BLaER1 treated with 17β-estradiol and CSF1 and Interleukin-3, amounts not matched to agents 10 nM and 100 nM (cell line): ENCODE results near the gene DOCK1.

Experiments
- H3K27ac ChIP-seq, 11 experiments: shearing (Covaris generic); formaldehyde crosslinking; 2 replicates each; pipeline ENCODE4 v1.8.1; 2022
- H3K27me3 ChIP-seq, 11 experiments: shearing (Covaris generic); formaldehyde crosslinking; 2 replicates each; pipeline ENCODE4 v1.8.1; 2022
- H3K36me3 ChIP-seq, 11 experiments: shearing (Covaris generic); formaldehyde crosslinking; 2 replicates each; pipeline ENCODE4 v1.8.1; 2022
- H3K4me1 ChIP-seq, 10 experiments: shearing (Covaris generic); formaldehyde crosslinking; 2 replicates each; pipeline ENCODE4 v1.8.1; 2022
- H3K4me2 ChIP-seq, 11 experiments: shearing (Covaris generic); formaldehyde crosslinking; 2 replicates each; pipeline ENCODE4 v1.8.1; 2022
- H3K4me3 ChIP-seq, 10 experiments: shearing (Covaris generic); formaldehyde crosslinking; 2 replicates each; pipeline ENCODE4 v1.8.1; 2022
- H3K9ac ChIP-seq, 11 experiments: shearing (Covaris generic); formaldehyde crosslinking; 2 replicates each; pipeline ENCODE4 v1.8.1; 2022
- H3K9me3 ChIP-seq, 11 experiments: shearing (Covaris generic); formaldehyde crosslinking; replicated peaks in 1 of 11; 2 replicates each; pipeline ENCODE4 v1.8.1; 2022
- H4K20me1 ChIP-seq, 11 experiments: shearing (Covaris generic); formaldehyde crosslinking; 2 replicates each; pipeline ENCODE4 v1.8.1; 2022
- Cebpa-rat ChIP-seq, 11 experiments: shearing (Covaris generic); IDR thresholded peaks; 2 replicates each; pipeline ENCODE4 v1.8.1; 2022

DOCK1 gene

GRCh38 chr10:127003032-127003685 lies 97.9 kb downstream of the DOCK1 start:
- H3K27ac ChIP-seq = no peak overlapping the region
- no peaks in the 10 kb centered on the region for H3K36me3 ChIP-seq
- no peak for TF ChIP-seq Cebpa-rat (IDR thresholded peaks at IDR 0.05)
- H4K20me1 ChIP-seq = no peaks in the 10 kb centered on the region
- no peaks in the 10 kb centered on the region for H3K4me1 ChIP-seq
- H3K9me3 ChIP-seq = peaks cover 0 to 10% (median 0%) of the 10 kb centered on the region in 11 experiments; a peak in 5 of 22 replicates
- no peak overlapping the region for H3K4me2 ChIP-seq
- no peak overlapping the region for H3K4me3 ChIP-seq
- no peak overlapping the region for H3K9ac ChIP-seq
- no peaks in the 10 kb centered on the region for H3K27me3 ChIP-seq

- Histone ChIP-seq H4K20me1 (no peaks in the 10 kb centered on the region), H3K4me1 (no peaks in the 10 kb centered on the region), H3K27me3 (no peaks in the 10 kb centered on the region), H3K4me2 (no peak overlapping the region), H3K9me3 (no peaks in the 10 kb centered on the region), H3K4me3 (no peak overlapping the region), H3K36me3 (no peaks in the 10 kb centered on the region), H3K9ac (no peak overlapping the region), H3K27ac (no peak overlapping the region)
- TF ChIP-seq Cebpa-rat (IDR thresholded peaks at IDR 0.05) = no peak
These were observed 101.2 kb downstream of the DOCK1 start for GRCh38 chr10:127006453-127006852.

GRCh38 chr10:127009366-127009765 lies 104.1 kb downstream of the DOCK1 start:
- H4K20me1 ChIP-seq = no peaks in the 10 kb centered on the region
- H3K27me3 ChIP-seq = no peaks in the 10 kb centered on the region
- H3K9me3 ChIP-seq = no peaks in the 10 kb centered on the region
- H3K27ac ChIP-seq = no peak overlapping the region
- peaks cover 0 to 10% (median 7%) of the 10 kb centered on the region in 10 experiments; a peak in 8 of 20 replicates for H3K4me1 ChIP-seq
- TF ChIP-seq Cebpa-rat (IDR thresholded peaks at IDR 0.05) = no peak
- H3K36me3 ChIP-seq = no peaks in the 10 kb centered on the region
- no peak overlapping the region for H3K4me3 ChIP-seq
- no peak overlapping the region; a peak in 1 of 22 replicates for H3K4me2 ChIP-seq
- no peak overlapping the region for H3K9ac ChIP-seq

- no peaks in the 10 kb centered on the region for H3K9me3 ChIP-seq
- no peak overlapping the region for H3K9ac ChIP-seq
- H4K20me1 ChIP-seq = no peaks in the 10 kb centered on the region; a peak in 1 of 22 replicates
- peaks cover 0 to 10% (median 7%) of the 10 kb centered on the region in 10 experiments; a peak in 8 of 20 replicates for H3K4me1 ChIP-seq
- H3K27ac ChIP-seq = no peak overlapping the region
- no peak for TF ChIP-seq Cebpa-rat (IDR thresholded peaks at IDR 0.05)
- H3K27me3 ChIP-seq = no peaks in the 10 kb centered on the region
- H3K36me3 ChIP-seq = no peaks in the 10 kb centered on the region
- no peak overlapping the region for H3K4me2 ChIP-seq
- no peak overlapping the region for H3K4me3 ChIP-seq
These were observed 105.9 kb downstream of the DOCK1 start for GRCh38 chr10:127011174-127011573.

- no peak overlapping the region for H3K27ac ChIP-seq
- peaks cover 0 to 10% (median 7%) of the 10 kb centered on the region in 10 experiments; a peak in 8 of 20 replicates for H3K4me1 ChIP-seq
- H3K4me2 ChIP-seq = peak overlapping the region in 7 of 11 experiments; percentile 4 to 30 (median 16); a peak in 8 of 22 replicates
- H3K9ac ChIP-seq = no peak overlapping the region
- H4K20me1 ChIP-seq = no peaks in the 10 kb centered on the region; a peak in 1 of 22 replicates
- no peaks in the 10 kb centered on the region for H3K36me3 ChIP-seq
- TF ChIP-seq Cebpa-rat (IDR thresholded peaks at IDR 0.05) = no peak
- no peaks in the 10 kb centered on the region for H3K9me3 ChIP-seq
- no peak overlapping the region for H3K4me3 ChIP-seq
- H3K27me3 ChIP-seq = no peaks in the 10 kb centered on the region
These were observed 107.0 kb downstream of the DOCK1 start for GRCh38 chr10:127012071-127012768.

GRCh38 chr10:127012769-127013152 lies 107.5 kb downstream of the DOCK1 start:
- Histone ChIP-seq H3K27ac (no peak overlapping the region), H3K4me2 (peak overlapping the region in 7 of 11 experiments; percentile 4 to 30 (median 16); a peak in 8 of 22 replicates), H4K20me1 (no peaks in the 10 kb centered on the region; a peak in 1 of 22 replicates), H3K4me1 (peaks cover 0 to 10% (median 7%) of the 10 kb centered on the region in 10 experiments; a peak in 8 of 20 replicates), H3K4me3 (no peak overlapping the region), H3K36me3 (no peaks in the 10 kb centered on the region), H3K27me3 (no peaks in the 10 kb centered on the region), H3K9me3 (no peaks in the 10 kb centered on the region), H3K9ac (no peak overlapping the region)
- no peak for TF ChIP-seq Cebpa-rat (IDR thresholded peaks at IDR 0.05)

GRCh38 chr10:127013211-127013656 lies 108.0 kb downstream of the DOCK1 start:
- Histone ChIP-seq H3K27me3 (no peaks in the 10 kb centered on the region), H3K4me2 (peak overlapping the region in 4 of 11 experiments; percentile 9 to 27 (median 19); a peak in 4 of 22 replicates), H4K20me1 (no peaks in the 10 kb centered on the region; a peak in 1 of 22 replicates), H3K9me3 (no peaks in the 10 kb centered on the region), H3K9ac (no peak overlapping the region), H3K27ac (no peak overlapping the region), H3K4me1 (peaks cover 0 to 10% (median 7%) of the 10 kb centered on the region in 10 experiments; a peak in 8 of 20 replicates), H3K4me3 (no peak overlapping the region), H3K36me3 (no peaks in the 10 kb centered on the region)
- TF ChIP-seq Cebpa-rat (IDR thresholded peaks at IDR 0.05) = no peak

- H3K9me3 ChIP-seq = no peaks in the 10 kb centered on the region
- no peaks in the 10 kb centered on the region; a peak in 1 of 22 replicates for H4K20me1 ChIP-seq
- no peak for TF ChIP-seq Cebpa-rat (IDR thresholded peaks at IDR 0.05)
- no peak overlapping the region for H3K27ac ChIP-seq
- H3K9ac ChIP-seq = no peak overlapping the region
- no peaks in the 10 kb centered on the region for H3K36me3 ChIP-seq
- H3K27me3 ChIP-seq = no peaks in the 10 kb centered on the region
- H3K4me3 ChIP-seq = no peak overlapping the region
- no peak overlapping the region for H3K4me2 ChIP-seq
- H3K4me1 ChIP-seq = peaks cover 0 to 10% (median 7%) of the 10 kb centered on the region in 10 experiments; a peak in 8 of 20 replicates
These were observed 108.7 kb downstream of the DOCK1 start for GRCh38 chr10:127013691-127014473.

- Histone ChIP-seq H3K4me2 (no peak overlapping the region), H3K9ac (no peak overlapping the region), H3K27me3 (no peaks in the 10 kb centered on the region), H3K9me3 (no peaks in the 10 kb centered on the region), H3K27ac (no peak overlapping the region), H4K20me1 (no peaks in the 10 kb centered on the region; a peak in 1 of 22 replicates), H3K4me3 (no peak overlapping the region), H3K36me3 (no peaks in the 10 kb centered on the region), H3K4me1 (peaks cover 0 to 10% (median 7%) of the 10 kb centered on the region in 10 experiments; a peak in 8 of 20 replicates)
- TF ChIP-seq Cebpa-rat (IDR thresholded peaks at IDR 0.05) = no peak
These were observed 109.4 kb downstream of the DOCK1 start for GRCh38 chr10:127014671-127015070.
